ENCODE results near the gene LETM1. TPM values are rescaled to one million over a fixed set of nuclear protein-coding genes. Genes with fewer than 3 reads are reported as not detected.
A peak's percentile ranks its signal among the peaks of the same experiment; 100 is the strongest.

LETM1 gene
- total RNA-seq, 5 donors from 2014 or later (not counting 1 experiment from before 2014, with no cell fraction given) = 35.4 to 60.3 (median 53.5) TPM

DNA sequence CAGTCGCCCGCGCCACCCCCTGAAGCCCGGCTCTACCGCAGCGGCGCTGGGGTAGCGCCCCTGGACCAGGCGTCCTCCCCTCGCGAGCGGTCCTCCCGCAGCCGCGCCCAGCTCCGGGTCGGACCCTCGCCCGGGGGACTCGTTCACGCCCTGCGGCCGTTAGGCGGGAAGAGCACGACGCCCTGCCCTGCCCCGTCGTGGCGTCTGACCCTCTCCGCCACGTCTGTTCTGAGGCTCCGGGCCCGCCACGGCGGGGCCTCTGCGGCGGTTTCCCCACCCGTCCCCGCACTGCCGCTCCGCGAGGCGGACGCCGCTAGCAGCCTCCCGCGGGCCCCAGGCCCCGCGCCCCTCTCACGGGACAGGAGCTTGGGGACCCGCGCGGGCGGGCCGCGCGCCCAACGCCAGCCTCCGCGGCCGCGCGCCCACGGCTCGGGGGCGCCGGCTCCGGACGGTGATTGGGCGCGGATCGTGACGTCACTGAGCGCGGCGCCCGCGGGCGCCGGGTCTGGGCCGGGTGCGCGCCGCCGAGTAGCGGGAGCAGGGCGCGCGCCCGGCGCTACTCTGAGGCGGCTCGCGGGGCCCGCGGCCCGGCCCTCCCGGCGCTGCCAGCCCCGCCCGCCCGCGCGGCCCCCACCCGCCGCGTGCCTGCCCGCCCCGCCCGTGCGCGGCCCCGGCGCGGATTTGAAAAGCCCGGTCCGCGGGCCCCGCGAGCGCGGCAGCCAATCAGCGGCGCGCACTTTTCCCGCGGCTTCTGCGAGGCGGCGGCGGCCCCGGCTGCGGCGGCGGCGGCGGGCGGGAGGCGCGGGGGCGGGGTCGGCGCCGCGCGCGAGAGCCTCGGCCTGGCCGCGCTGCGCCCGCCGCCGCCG, 14.9 kb upstream of the LETM1 start, which contains the start of gene NSD2:
Gene NSD2, plus strand, starts transcription at position 816 of the 866 bp plus-strand sequence. CDS start 29,262 bp downstream, outside the sequence.
- Histone ChIP-seq H3K27me3 (replicated peaks in 1 of 2; ENCODE audit: control insufficient read depth in 2 of 2, extremely low read depth in 1 of 2, insufficient read depth in 2 of 2, low read length in 1 of 2) (peaks cover 0 to 10% of the 10 kb centered on the region in 2 experiments), H3K4me1 (ENCODE audit: control insufficient read depth in 1 of 2, extremely low read depth in 1 of 2, insufficient read depth in 2 of 2, low read length in 2 of 2) (peaks cover 17 to 23% of the 10 kb centered on the region in 2 experiments), H3K4me3 (ENCODE audit: control insufficient read depth in 1 of 2, extremely low read depth in 1 of 2, low read length in 1 of 2) (peak within 1 kb of the TSS; percentile 58 to 63), H3K9me3 (no peaks in the 10 kb centered on the region), H3K36me3 (ENCODE audit: control insufficient read depth in 2 of 2, extremely low read depth in 1 of 2, insufficient read depth in 1 of 2, low read length in 1 of 2) (no peaks in the 10 kb centered on the region), H3K27ac (ENCODE audit: low read length) (peak within 1 kb of the TSS; percentile 92)
- H3K27me3 Mint-ChIP-seq = no peaks in the 10 kb centered on the region
- DNase-seq = peak; percentile 73 to 95 (median 85)
- H3K4me3 Mint-ChIP-seq = peak within 1 kb of the TSS; percentile 81 to 84 (median 82)
- H3K9me3 Mint-ChIP-seq = no peaks in the 10 kb centered on the region
- WGBS (ENCODE audit: insufficient coverage) = under 1% methylated on average over 142 of the region's 155 CpGs
- ChIA-PET POLR2A (interaction anchor here in 1 of 2 donors (0.6 kb wide), 1 partner anchor 15 kb away, joined by 3 read pairs; the partner anchor contains the start of gene LETM1), CTCF (no interaction called here)
- peak; percentile 71 to 76 (median 74) for ATAC-seq (replicated peaks in 1 of 4)
- no peaks in the 10 kb centered on the region for H3K36me3 Mint-ChIP-seq
- peaks cover 29 to 36% (median 35%) of the 10 kb centered on the region in 3 donors for H3K4me1 Mint-ChIP-seq
- H3K27ac Mint-ChIP-seq = peak within 1 kb of the TSS; percentile 95 to 97

- H3K9me3 ChIP-seq = no peaks in the 10 kb centered on the region
- Mint-ChIP-seq H3K27me3 (no peaks in the 10 kb centered on the region), H3K27ac (peak overlapping the region; percentile 95 to 97), H3K4me1 (peaks cover 29 to 36% (median 35%) of the 10 kb centered on the region in 3 donors), H3K4me3 (peak overlapping the region; percentile 81 to 84 (median 82)), H3K36me3 (no peaks in the 10 kb centered on the region), H3K9me3 (no peaks in the 10 kb centered on the region)
- H3K27ac ChIP-seq (ENCODE audit: low read length) = peak overlapping the region; percentile 92
- no peaks in the 10 kb centered on the region for H3K36me3 ChIP-seq (ENCODE audit: control insufficient read depth in 2 of 2, extremely low read depth in 1 of 2, insufficient read depth in 1 of 2, low read length in 1 of 2)
- peak; percentile 71 to 92 (median 84) for DNase-seq
- H3K4me3 ChIP-seq (ENCODE audit: control insufficient read depth in 1 of 2, extremely low read depth in 1 of 2, low read length in 1 of 2) = peak overlapping the region; percentile 58 to 63
- POLR2A ChIA-PET = no interaction called here
- H3K4me1 ChIP-seq (ENCODE audit: control insufficient read depth in 1 of 2, extremely low read depth in 1 of 2, insufficient read depth in 2 of 2, low read length in 2 of 2) = peaks cover 17 to 23% of the 10 kb centered on the region in 2 experiments
- peak; percentile 73 to 79 (median 78) for ATAC-seq (replicated peaks in 1 of 4)
- H3K27me3 ChIP-seq (replicated peaks in 1 of 2; ENCODE audit: control insufficient read depth in 2 of 2, extremely low read depth in 1 of 2, insufficient read depth in 2 of 2, low read length in 1 of 2) = peaks cover 0 to 13% of the 10 kb centered on the region in 2 experiments
- under 1% methylated on average over 21 of the region's 22 CpGs for WGBS (ENCODE audit: insufficient coverage)
- CTCF ChIA-PET = no interaction called here
These were observed 14.3 kb upstream of the LETM1 start for GRCh38 chr4:1870328-1870577.

GRCh38 chr4:1869530-1870327, 13.8 kb upstream of the LETM1 start:
- 55% methylated on average over 11 of the region's 19 CpGs for WGBS (ENCODE audit: insufficient coverage)
- H3K27ac ChIP-seq (ENCODE audit: low read length) = peak overlapping the region; percentile 92
- H3K4me3 ChIP-seq (ENCODE audit: control insufficient read depth in 1 of 2, extremely low read depth in 1 of 2, low read length in 1 of 2) = peak overlapping the region; percentile 58 to 63
- Mint-ChIP-seq H3K4me1 (peaks cover 28 to 35% (median 33%) of the 10 kb centered on the region in 3 donors), H3K4me3 (peak overlapping the region; percentile 81 to 84 (median 82)), H3K27me3 (no peaks in the 10 kb centered on the region), H3K36me3 (no peaks in the 10 kb centered on the region), H3K27ac (peak overlapping the region; percentile 95 to 97), H3K9me3 (no peaks in the 10 kb centered on the region)
- no peaks in the 10 kb centered on the region for H3K9me3 ChIP-seq
- ChIA-PET POLR2A (no interaction called here), CTCF (no interaction called here)
- ATAC-seq (replicated peaks in 1 of 4) (no peak), DNase-seq (no peak)
- H3K36me3 ChIP-seq (ENCODE audit: control insufficient read depth in 2 of 2, extremely low read depth in 1 of 2, insufficient read depth in 1 of 2, low read length in 1 of 2) = no peaks in the 10 kb centered on the region
- H3K27me3 ChIP-seq (replicated peaks in 1 of 2; ENCODE audit: control insufficient read depth in 2 of 2, extremely low read depth in 1 of 2, insufficient read depth in 2 of 2, low read length in 1 of 2) = peaks cover 0 to 13% of the 10 kb centered on the region in 2 experiments
- H3K4me1 ChIP-seq (ENCODE audit: control insufficient read depth in 1 of 2, extremely low read depth in 1 of 2, insufficient read depth in 2 of 2, low read length in 2 of 2) = peaks cover 17 to 23% of the 10 kb centered on the region in 2 experiments

DNA sequence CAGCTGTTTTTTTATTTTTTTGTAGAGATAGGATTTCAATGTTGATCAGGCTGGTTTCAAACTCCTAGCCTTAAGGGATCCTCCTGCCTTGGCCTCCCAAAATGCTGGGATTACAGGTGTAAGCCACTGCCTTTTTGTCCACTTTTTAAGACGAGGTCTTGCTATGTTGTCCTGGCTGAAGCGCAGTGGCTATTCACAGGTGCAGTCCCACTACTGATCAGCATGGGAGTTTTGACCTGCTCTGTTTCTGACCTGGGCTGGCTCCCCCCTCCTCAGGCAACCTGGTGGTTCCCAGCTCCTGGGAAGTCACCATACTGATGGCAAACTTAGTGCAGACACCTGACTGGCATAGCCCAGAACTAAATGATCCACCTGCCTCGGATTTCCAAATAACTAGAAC, 13.0 kb upstream of the LETM1 start:
- WGBS (ENCODE audit: insufficient coverage) = 100% methylated on average over 3 of the region's 3 CpGs
- Histone ChIP-seq H3K27me3 (replicated peaks in 1 of 2; ENCODE audit: control insufficient read depth in 2 of 2, extremely low read depth in 1 of 2, insufficient read depth in 2 of 2, low read length in 1 of 2) (peaks cover 0 to 17% of the 10 kb centered on the region in 2 experiments), H3K36me3 (ENCODE audit: control insufficient read depth in 2 of 2, extremely low read depth in 1 of 2, insufficient read depth in 1 of 2, low read length in 1 of 2) (no peaks in the 10 kb centered on the region), H3K4me1 (ENCODE audit: control insufficient read depth in 1 of 2, extremely low read depth in 1 of 2, insufficient read depth in 2 of 2, low read length in 2 of 2) (peaks cover 17 to 23% of the 10 kb centered on the region in 2 experiments), H3K27ac (ENCODE audit: low read length) (no peak overlapping the region), H3K9me3 (no peaks in the 10 kb centered on the region), H3K4me3 (ENCODE audit: control insufficient read depth in 1 of 2, extremely low read depth in 1 of 2, low read length in 1 of 2) (no peak overlapping the region)
- Mint-ChIP-seq H3K27ac (peak overlapping the region; percentile 31 to 34), H3K4me1 (peaks cover 20 to 27% (median 25%) of the 10 kb centered on the region in 3 donors), H3K4me3 (no peak overlapping the region), H3K36me3 (no peaks in the 10 kb centered on the region), H3K27me3 (no peaks in the 10 kb centered on the region), H3K9me3 (no peaks in the 10 kb centered on the region)
- ATAC-seq (replicated peaks in 1 of 4) = no peak
- POLR2A ChIA-PET = interaction anchor here in 1 of 2 donors (0.7 kb wide), 1 partner anchor 31 kb away, joined by 4 read pairs; no protein-coding TSS in a partner anchor
- CTCF ChIA-PET = no interaction called here
- DNase-seq = no peak

DNA sequence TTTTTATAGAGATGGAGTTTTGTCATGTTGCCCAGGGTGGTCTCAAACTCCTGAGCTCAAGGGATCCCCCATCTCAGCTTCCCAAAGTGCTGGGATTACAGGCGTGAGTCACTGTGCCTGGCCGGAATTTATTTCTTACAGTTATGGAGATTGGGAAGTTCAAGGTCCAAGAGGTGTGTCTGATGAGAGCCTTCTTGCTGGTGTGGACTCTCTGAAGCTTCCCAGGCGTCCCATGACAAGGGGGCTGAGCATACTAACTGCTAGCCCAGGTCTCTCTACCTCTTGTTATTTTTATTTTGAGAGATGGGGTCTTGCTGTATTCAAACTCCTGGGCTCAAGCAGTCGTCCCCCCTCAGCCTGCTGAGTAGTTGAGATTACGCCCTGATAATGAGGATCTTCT, 12.3 kb upstream of the LETM1 start:
- ChIA-PET CTCF (interaction anchor here in 1 of 2 donors (0.6 kb wide), 1 partner anchor 8 kb away, joined by 3 read pairs; no protein-coding TSS in a partner anchor), POLR2A (interaction anchor here in 1 of 2 donors (0.7 kb wide), 1 partner anchor 31 kb away, joined by 4 read pairs; no protein-coding TSS in a partner anchor)
- H3K27ac ChIP-seq (ENCODE audit: low read length) = no peak overlapping the region
- no peaks in the 10 kb centered on the region for H3K36me3 ChIP-seq (ENCODE audit: control insufficient read depth in 2 of 2, extremely low read depth in 1 of 2, insufficient read depth in 1 of 2, low read length in 1 of 2)
- Mint-ChIP-seq H3K36me3 (no peaks in the 10 kb centered on the region), H3K27ac (peak overlapping the region in 1 of 2 donors; percentile 34), H3K4me3 (no peak overlapping the region), H3K27me3 (peaks cover 0 to 3% of the 10 kb centered on the region in 2 donors), H3K4me1 (peaks cover 20 to 25% (median 23%) of the 10 kb centered on the region in 3 donors), H3K9me3 (no peaks in the 10 kb centered on the region)
- H3K9me3 ChIP-seq = no peaks in the 10 kb centered on the region
- peaks cover 0 to 22% of the 10 kb centered on the region in 2 experiments for H3K27me3 ChIP-seq (replicated peaks in 1 of 2; ENCODE audit: control insufficient read depth in 2 of 2, extremely low read depth in 1 of 2, insufficient read depth in 2 of 2, low read length in 1 of 2)
- H3K4me3 ChIP-seq (ENCODE audit: control insufficient read depth in 1 of 2, extremely low read depth in 1 of 2, low read length in 1 of 2) = no peak overlapping the region
- DNase-seq (no peak), ATAC-seq (replicated peaks in 1 of 4) (no peak)
- 100% methylated on average over 1 of the region's 5 CpGs for WGBS (ENCODE audit: insufficient coverage)
- peaks cover 16 to 29% of the 10 kb centered on the region in 2 experiments for H3K4me1 ChIP-seq (ENCODE audit: control insufficient read depth in 1 of 2, extremely low read depth in 1 of 2, insufficient read depth in 2 of 2, low read length in 2 of 2)

GRCh38 chr4:1866189-1866661, 10.3 kb upstream of the LETM1 start:
- no peaks in the 10 kb centered on the region for H3K9me3 Mint-ChIP-seq
- H3K4me3 Mint-ChIP-seq = no peak overlapping the region
- peaks cover 0 to 4% of the 10 kb centered on the region in 2 donors for H3K27me3 Mint-ChIP-seq
- CTCF ChIA-PET = no interaction called here
- Histone ChIP-seq H3K27me3 (replicated peaks in 1 of 2; ENCODE audit: control insufficient read depth in 2 of 2, extremely low read depth in 1 of 2, insufficient read depth in 2 of 2, low read length in 1 of 2) (peaks cover 0 to 29% of the 10 kb centered on the region in 2 experiments), H3K4me1 (ENCODE audit: control insufficient read depth in 1 of 2, extremely low read depth in 1 of 2, insufficient read depth in 2 of 2, low read length in 2 of 2) (peaks cover 16 to 38% of the 10 kb centered on the region in 2 experiments), H3K36me3 (ENCODE audit: control insufficient read depth in 2 of 2, extremely low read depth in 1 of 2, insufficient read depth in 1 of 2, low read length in 1 of 2) (no peaks in the 10 kb centered on the region), H3K4me3 (ENCODE audit: control insufficient read depth in 1 of 2, extremely low read depth in 1 of 2, low read length in 1 of 2) (no peak overlapping the region), H3K27ac (ENCODE audit: low read length) (no peak overlapping the region), H3K9me3 (no peaks in the 10 kb centered on the region)
- peaks cover 25 to 29% (median 27%) of the 10 kb centered on the region in 3 donors for H3K4me1 Mint-ChIP-seq
- DNase-seq = no peak
- POLR2A ChIA-PET = no interaction called here
- H3K27ac Mint-ChIP-seq = no peak overlapping the region
- no peaks in the 10 kb centered on the region for H3K36me3 Mint-ChIP-seq
- no peak for ATAC-seq (replicated peaks in 1 of 4)
- 90% methylated on average over 7 of the region's 7 CpGs for WGBS (ENCODE audit: insufficient coverage)

Data from T-cell (primary cell).